Common myeloid progenitor, CD34-positive (primary cell): ENCODE data around the gene ICOS.

Experiments used
- CTCF ChIA-PET: fragments of 350-600 bp; sonication (Branson Sonifier 250); formaldehyde crosslinking; loops from one replicate; lab custom pipeline; 2021; ENCODE audit warnings: antibody characterized with exemption; lab: Charles Lee
- POLR2A ChIA-PET: fragments of 350-600 bp; sonication (Branson Sonifier 250); formaldehyde crosslinking; loops from one replicate; lab custom pipeline; 2021; ENCODE audit warnings: antibody characterized with exemption; lab: Charles Lee
- DNase-seq, 3 donors: peaks; one replicate each; pipeline versions ENCODE4 v3.0.0 to v3.0.0-alpha.2; 2013
- H3K27ac ChIP-seq, 2 experiments: 1 replicate in 1 of 2; 2 replicates in 1 of 2; pipeline ENCODE4 v1.7.0; 2013; ENCODE audit warnings: inconsistent platforms in 2 of 2, low read length in 2 of 2, mild to moderate bottlenecking in 2 of 2, low read depth in 1 of 2, moderate library complexity in 1 of 2; ENCODE audit not compliant: severe bottlenecking in 2 of 2, insufficient read depth in 1 of 2, poor library complexity in 1 of 2
- H3K27me3 ChIP-seq, 5 experiments: replicated peaks in 2 of 5; 1 replicate in 3 of 5; 2 replicates in 2 of 5; pipeline versions ENCODE4 v1.6.1 to v1.7.0; 2013; ENCODE audit warnings: low read length in 4 of 5, mild to moderate bottlenecking in 2 of 5, moderate library complexity in 2 of 5, inconsistent platforms in 1 of 5; ENCODE audit not compliant: insufficient read depth in 5 of 5, control insufficient read depth in 4 of 5
- H3K36me3 ChIP-seq, 4 experiments: 1 replicate in 2 of 4; 2 replicates in 2 of 4; pipeline versions ENCODE4 v1.6.1 to v1.7.0; 2013; ENCODE audit warnings: low read length in 3 of 4, control low read depth in 1 of 4, mild to moderate bottlenecking in 1 of 4; ENCODE audit not compliant: control insufficient read depth in 4 of 4, insufficient read depth in 4 of 4
- H3K4me1 ChIP-seq, 4 experiments: 1 replicate in 3 of 4; 2 replicates in 1 of 4; pipeline versions ENCODE4 v1.6.1 to v1.7.1; 2013; ENCODE audit warnings: low read length in 3 of 4, mild to moderate bottlenecking in 3 of 4, control low read depth in 1 of 4, inconsistent platforms in 1 of 4, moderate library complexity in 1 of 4; ENCODE audit not compliant: control insufficient read depth in 4 of 4, insufficient read depth in 4 of 4; ENCODE audit errors: control extremely low read depth in 1 of 4
- H3K4me3 ChIP-seq, 7 experiments: 1 replicate in 4 of 7; 2 replicates in 3 of 7; pipeline versions ENCODE4 v1.5.1 to v1.7.0; 2013; ENCODE audit warnings: mild to moderate bottlenecking in 7 of 7, low read length in 6 of 7, moderate library complexity in 6 of 7, inconsistent platforms in 2 of 7, low read depth in 2 of 7, control low read depth in 1 of 7; ENCODE audit not compliant: insufficient read depth in 4 of 7, control insufficient read depth in 1 of 7; ENCODE audit errors: extremely low read depth in 1 of 7
- H3K9me3 ChIP-seq, 5 experiments: 1 replicate in 4 of 5; 2 replicates in 1 of 5; pipeline versions ENCODE4 v1.6.1 to v1.7.1; 2013; ENCODE audit warnings: low read length in 4 of 5, mild to moderate bottlenecking in 2 of 5, inconsistent platforms in 1 of 5, low read depth in 1 of 5, moderate library complexity in 1 of 5; ENCODE audit not compliant: control insufficient read depth in 4 of 5, insufficient read depth in 2 of 5; ENCODE audit errors: control extremely low read depth in 1 of 5
- WGBS: methylation state at CpG from one replicate; pipeline ENCODE4 v1.1.5; 2013; ENCODE audit not compliant: insufficient coverage; 5-methylcytosine and 5-hydroxymethylcytosine counted together

ICOS gene

DNA sequence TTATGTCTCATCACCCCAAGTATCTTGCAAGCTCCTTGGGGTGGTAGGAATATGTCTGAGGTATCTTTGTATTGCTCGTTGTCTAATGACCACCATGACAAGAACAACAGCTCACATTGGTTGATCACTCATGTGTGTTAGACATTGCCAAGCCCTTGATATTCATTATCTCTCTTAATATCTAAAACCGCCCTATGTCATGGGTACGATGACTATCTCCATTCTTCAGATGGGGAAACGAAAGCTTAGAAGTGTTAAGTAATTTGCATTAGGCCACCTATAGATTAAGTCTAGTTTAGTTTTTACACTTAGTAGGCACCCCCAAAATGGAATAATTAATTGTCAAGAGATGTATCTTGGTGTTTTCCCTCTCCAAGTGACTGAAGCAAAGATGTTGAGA, 57.0 kb downstream of the ICOS start:
- Histone ChIP-seq H3K27me3 (no peaks in the 10 kb centered on the region), H3K27ac (no peak overlapping the region), H3K9me3 (no peaks in the 10 kb centered on the region), H3K4me1 (peaks cover 0 to 15% (median 7%) of the 10 kb centered on the region in 4 experiments), H3K4me3 (no peak overlapping the region), H3K36me3 (no peaks in the 10 kb centered on the region)
- no peak for DNase-seq
- ChIA-PET CTCF (interaction anchor here (1.2 kb wide), 1 partner anchor 10 kb away, joined by 3 read pairs; no protein-coding TSS in a partner anchor), POLR2A (no interaction called here)
- WGBS, result 100% methylated on average over 2 of the region's 4 CpGs

DNA sequence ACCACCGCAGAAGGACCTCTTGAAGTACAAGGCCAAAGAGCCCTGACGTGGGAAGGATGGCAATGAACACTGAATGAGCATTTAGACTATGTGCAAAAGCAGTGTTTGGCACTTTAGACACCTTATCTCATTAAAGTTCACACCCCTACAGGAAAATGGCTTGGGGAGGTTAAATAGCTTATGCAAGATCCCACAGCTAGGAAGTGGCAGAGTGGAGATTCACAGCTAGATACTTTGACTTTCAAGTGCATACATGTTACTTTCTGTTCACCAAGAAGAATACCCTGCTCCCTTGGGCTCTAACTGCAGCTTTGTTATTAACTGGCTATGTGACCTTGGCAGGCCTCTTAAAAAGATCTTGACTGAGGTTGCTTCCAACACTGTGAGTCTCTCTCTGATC, 58.2 kb downstream of the ICOS start:
- H3K36me3 ChIP-seq, result no peaks in the 10 kb centered on the region
- no peaks in the 10 kb centered on the region for H3K9me3 ChIP-seq
- POLR2A ChIA-PET, result no interaction called here
- no peak for DNase-seq
- 100% methylated on average over 1 of the region's 2 CpGs for WGBS
- no peak overlapping the region for H3K27ac ChIP-seq
- CTCF ChIA-PET, result no interaction called here
- no peaks in the 10 kb centered on the region for H3K27me3 ChIP-seq
- no peak overlapping the region for H3K4me3 ChIP-seq
- H3K4me1 ChIP-seq, result peaks cover 0 to 4% (median under 1%) of the 10 kb centered on the region in 4 experiments

DNA sequence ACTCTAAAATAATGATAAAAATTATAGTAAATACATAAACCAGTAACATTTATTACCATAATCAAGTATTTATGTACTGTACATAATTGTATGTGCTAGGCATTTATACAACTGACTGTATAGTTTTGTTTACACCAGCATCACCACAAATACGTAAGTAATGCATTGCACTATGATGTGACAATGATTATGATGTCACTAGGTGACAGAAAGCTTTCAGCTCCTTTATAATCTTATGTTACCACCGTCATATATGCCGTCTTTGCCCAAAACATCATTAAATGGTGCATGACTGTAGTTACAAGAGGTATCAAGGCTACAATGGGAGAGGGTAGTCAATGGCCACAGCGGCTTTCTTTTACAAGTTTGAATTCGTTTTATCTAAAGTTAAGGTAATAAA, 60.1 kb downstream of the ICOS start:
- no peak overlapping the region for H3K4me3 ChIP-seq
- 100% methylated on average over 4 of the region's 5 CpGs for WGBS
- no peak overlapping the region for H3K27ac ChIP-seq
- no peaks in the 10 kb centered on the region for H3K9me3 ChIP-seq
- no peaks in the 10 kb centered on the region for H3K36me3 ChIP-seq
- no peaks in the 10 kb centered on the region for H3K4me1 ChIP-seq
- no peaks in the 10 kb centered on the region for H3K27me3 ChIP-seq
- no peak for DNase-seq
- ChIA-PET CTCF (no interaction called here), POLR2A (no interaction called here)

DNA sequence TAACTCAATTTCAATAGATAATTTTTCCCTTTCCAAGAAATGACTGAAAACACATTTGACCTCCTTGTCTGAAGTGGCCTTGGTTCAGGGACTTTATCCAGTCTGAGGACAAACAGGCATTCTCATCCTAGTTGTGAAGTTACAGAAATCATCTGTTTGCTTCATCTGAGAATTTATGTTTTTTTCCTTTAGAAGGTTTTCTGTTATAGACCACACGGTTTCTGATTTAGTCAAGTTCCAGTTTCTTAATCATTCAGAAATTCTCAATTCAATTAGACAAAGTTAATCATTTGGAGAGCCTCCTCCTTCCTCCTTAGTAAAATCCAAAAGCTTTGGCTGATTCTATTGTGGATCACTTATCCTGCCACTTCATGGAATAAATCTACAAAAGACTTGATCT, 60.9 kb downstream of the ICOS start:
- CTCF ChIA-PET, result no interaction called here
- Histone ChIP-seq H3K4me1 (no peaks in the 10 kb centered on the region), H3K4me3 (no peak overlapping the region), H3K27me3 (no peaks in the 10 kb centered on the region), H3K9me3 (no peaks in the 10 kb centered on the region), H3K27ac (no peak overlapping the region), H3K36me3 (no peaks in the 10 kb centered on the region)
- no peak for DNase-seq
- WGBS, result 75% methylated on average over 1 of the region's 1 CpG
- POLR2A ChIA-PET, result interaction anchor here (0.5 kb wide), 1 partner anchor 181 kb away, joined by 3 read pairs; no protein-coding TSS in a partner anchor

DNA sequence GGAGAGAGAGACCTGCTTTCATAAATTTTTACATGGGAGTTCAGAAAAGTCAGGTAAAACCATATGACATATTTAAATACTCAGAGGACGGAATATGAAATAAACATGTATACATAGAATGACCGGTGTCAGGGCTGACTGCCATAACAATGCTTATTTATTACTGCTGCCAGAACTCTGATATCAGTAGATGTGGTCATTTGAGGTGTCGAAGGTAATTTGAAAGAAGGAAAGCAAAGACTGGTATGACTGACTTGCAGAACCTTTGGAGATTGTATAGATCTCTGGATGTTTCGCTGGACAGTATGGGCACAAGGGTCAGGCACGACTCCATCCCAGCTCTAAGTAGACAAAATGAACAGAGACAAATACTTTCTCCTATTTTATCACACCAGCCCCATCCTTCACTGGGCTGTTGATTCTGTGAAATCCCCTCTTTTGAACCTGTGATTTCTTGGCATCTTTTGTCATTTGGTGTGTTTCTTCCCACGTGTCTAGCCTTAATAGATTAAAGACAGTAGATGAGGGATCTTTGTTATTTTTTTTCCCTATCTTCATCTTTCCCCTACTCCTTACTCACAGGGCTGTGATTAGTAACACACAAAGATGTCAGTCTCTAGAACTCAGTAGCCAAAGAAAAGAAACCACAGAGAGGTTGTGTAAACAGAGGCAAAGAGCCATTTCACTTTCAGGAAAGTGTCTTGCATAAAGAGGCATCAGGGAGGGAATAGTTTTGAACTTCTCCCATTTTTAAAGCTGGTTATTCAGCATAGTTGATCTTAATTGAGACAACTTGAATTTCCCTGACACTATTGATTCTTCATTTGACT, 61.6 kb downstream of the ICOS start:
- no peaks in the 10 kb centered on the region for H3K36me3 ChIP-seq
- H3K9me3 ChIP-seq, result no peaks in the 10 kb centered on the region
- H3K4me1 ChIP-seq, result no peaks in the 10 kb centered on the region
- H3K4me3 ChIP-seq, result no peak overlapping the region
- POLR2A ChIA-PET, result interaction anchor here (0.5 kb wide), 1 partner anchor 182 kb away, joined by 3 read pairs; no protein-coding TSS in a partner anchor
- H3K27ac ChIP-seq, result no peak overlapping the region
- WGBS, result 100% methylated on average over 5 of the region's 6 CpGs
- CTCF ChIA-PET, result no interaction called here
- no peak for DNase-seq
- H3K27me3 ChIP-seq, result no peaks in the 10 kb centered on the region

DNA sequence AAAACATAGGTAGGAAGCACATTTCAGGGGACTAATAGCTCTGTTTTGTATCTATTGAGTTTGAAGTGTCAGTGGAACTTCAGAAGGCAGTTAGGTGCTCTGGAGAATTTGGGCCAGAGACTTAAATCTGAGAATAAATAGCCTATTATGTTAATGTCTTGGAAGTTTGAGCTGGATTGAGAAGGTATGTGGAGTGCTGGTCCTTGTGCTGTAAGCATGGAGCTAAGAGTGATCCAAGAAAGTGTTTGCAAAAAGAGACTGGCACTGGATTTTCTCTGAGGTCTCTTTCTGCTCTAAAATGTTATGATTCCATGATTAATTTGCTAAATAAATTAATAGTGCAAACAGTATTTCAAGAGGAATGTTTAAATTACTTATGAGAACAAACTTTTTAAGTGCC, 63.3 kb downstream of the ICOS start:
- no peak overlapping the region for H3K27ac ChIP-seq
- H3K4me3 ChIP-seq, result no peak overlapping the region
- DNase-seq, result no peak
- no peaks in the 10 kb centered on the region for H3K27me3 ChIP-seq
- POLR2A ChIA-PET, result no interaction called here
- CTCF ChIA-PET, result interaction anchor here (1.2 kb wide), 2 partner anchors 23 to 145 kb away, joined by 3 read pairs; no protein-coding TSS in a partner anchor
- H3K9me3 ChIP-seq, result no peaks in the 10 kb centered on the region
- H3K4me1 ChIP-seq, result no peaks in the 10 kb centered on the region
- no peaks in the 10 kb centered on the region for H3K36me3 ChIP-seq

DNA sequence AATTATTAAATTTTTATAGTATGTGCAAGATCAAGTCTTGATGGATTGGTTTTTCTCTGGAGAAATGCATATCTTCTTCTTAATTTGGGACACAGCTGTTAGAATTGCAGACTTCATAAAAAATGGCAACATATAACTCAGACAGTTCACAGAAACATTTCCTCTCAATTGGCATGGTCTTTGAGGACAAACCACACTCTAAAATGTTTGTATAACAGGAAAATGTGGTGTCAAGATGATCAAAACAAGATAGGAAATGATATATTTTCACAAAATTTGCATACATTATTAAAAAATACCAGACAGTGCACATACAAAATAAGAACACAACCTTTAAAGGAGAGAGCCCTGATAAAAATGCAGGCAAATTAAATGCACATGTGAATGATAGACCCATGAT, 63.9 kb downstream of the ICOS start:
- Histone ChIP-seq H3K27ac (no peak overlapping the region), H3K36me3 (no peaks in the 10 kb centered on the region), H3K4me1 (no peaks in the 10 kb centered on the region), H3K27me3 (no peaks in the 10 kb centered on the region), H3K9me3 (no peaks in the 10 kb centered on the region), H3K4me3 (no peak overlapping the region)
- ChIA-PET CTCF (interaction anchor here (1.2 kb wide), 1 partner anchor 22 kb away, joined by 3 read pairs; no protein-coding TSS in a partner anchor), POLR2A (no interaction called here)
- no peak for DNase-seq
